Measurements from ENCODE around the gene TMEM258.

The TMEM258 gene

DNA sequence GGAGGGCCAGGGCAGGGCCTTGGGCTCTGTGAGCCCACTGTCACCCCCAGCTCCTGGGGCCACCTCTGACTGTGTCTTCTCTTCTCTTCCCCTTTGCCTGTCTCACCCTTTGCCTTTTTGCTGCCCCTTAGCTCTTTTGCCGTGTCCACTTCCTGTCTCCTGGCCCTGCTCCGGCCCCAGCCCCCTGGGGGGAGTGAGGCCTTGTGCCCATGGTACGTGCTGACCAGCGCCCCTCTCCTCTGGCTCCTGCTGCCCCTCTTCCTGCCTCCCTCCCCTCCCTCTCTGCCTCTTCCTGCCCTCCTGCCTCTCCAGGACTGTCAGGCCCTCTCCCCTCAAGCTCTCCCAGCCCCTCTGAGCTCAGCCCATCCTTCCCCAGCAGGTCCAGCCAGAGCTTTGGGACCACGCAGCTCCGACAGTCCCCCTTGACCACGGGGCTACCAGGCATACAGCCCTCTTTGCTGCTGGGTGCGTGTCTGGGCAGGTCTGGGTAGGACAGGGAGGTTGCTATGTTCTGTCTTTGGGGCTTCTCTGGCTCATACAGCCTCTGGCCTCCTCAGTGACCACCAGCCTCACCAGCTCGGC is 11.7 kb downstream of the TMEM258 start:
- Histone ChIP-seq H3K9me3 (no peaks in the 10 kb centered on the region), H3K27me3 (ENCODE audit: low read depth) (no peaks in the 10 kb centered on the region), H3K4me3 (no peak overlapping the region), H3K4me1 (no peaks in the 10 kb centered on the region), H3K36me3 (replicated peaks) (no peaks in the 10 kb centered on the region)
- no peak for DNase-seq (ENCODE audit: low spot score in 2 of 2)
- in situ Hi-C loops (cut with MboI; ENCODE audit: low sequenced_read_pairs), result no loop called here

DNA sequence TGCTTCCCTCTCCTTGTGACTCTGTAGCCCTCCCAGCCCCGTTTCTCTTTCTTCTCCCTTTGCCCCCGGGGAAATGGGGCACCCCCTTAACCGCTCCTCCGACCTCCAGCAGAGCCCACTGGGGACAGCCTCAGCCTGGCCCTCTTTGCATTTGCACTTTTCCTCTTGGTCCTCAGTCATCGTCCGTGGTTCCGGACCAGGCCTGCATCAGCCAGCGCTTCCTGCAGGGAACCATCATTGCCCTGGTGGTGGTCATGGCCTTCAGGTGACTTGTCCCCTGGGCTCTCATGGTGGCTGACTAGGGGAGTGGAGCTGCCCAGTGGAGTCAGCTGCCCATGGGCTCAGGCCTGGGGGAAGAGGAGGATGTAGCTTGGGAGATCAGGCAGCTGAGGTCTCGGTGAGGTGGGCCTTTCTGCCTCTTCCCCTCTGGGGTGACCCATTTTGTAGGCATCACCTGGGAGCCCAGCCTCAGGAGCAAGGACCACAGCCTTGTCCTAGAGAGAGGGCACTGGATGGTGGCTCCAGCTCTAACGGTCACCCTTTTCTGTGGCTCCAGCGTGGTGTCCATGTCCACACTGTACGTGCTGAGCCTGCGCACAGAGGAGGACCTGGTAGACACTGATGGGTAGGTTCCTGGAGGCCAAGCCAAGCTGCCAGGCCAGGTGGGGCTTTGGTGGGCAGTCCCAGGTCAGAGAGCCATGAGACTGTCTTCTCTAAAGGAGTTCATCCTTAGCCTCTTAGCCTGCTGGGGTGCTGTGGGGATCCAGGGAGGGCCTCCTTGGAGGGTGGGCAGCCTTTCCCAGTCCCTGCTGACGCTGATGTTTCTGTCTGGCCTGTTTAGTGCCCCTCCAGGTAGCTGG is 12.5 kb downstream of the TMEM258 start:
- in situ Hi-C loops (cut with MboI; ENCODE audit: low sequenced_read_pairs), result no loop called here
- DNase-seq (ENCODE audit: low spot score in 2 of 2), result no peak
- H3K9me3 ChIP-seq, result no peaks in the 10 kb centered on the region
- H3K4me1 ChIP-seq, result no peaks in the 10 kb centered on the region
- H3K36me3 ChIP-seq (replicated peaks), result no peaks in the 10 kb centered on the region
- no peak overlapping the region for H3K4me3 ChIP-seq
- no peaks in the 10 kb centered on the region for H3K27me3 ChIP-seq (ENCODE audit: low read depth)

DNA sequence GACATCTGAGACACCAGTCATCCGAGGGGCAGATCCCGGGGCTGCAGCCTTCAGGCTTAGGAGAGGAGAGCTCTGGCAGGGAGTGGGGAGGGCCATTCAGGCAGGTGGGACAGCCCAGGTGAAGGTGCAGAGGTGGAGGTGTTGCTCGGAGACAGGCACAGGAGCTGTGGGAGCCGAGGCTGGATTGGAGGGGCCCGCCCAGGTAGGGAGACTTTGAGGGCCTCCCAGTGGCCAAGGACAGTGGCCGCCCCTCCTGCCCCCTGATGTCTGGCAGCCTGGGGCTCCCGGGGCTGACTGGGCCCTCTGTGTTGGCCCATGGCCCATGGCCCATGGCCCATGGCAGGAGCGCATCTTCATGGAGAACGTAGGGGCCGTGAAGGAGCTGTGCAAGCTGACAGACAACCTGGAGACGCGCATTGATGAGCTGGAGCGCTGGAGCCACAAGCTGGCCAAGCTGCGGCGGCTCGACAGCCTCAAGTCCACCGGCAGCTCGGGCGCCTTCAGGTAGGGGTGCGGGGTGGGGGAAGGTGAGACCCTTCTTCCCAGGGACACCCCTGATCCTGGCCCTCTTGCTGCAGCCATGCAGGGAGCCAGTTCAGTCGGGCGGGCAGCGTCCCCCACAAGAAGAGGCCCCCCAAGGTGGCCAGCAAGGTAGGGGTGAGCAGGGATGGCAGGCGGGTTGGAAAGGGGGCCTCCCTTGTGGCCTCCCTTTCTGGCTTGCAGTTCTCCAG is 13.3 kb downstream of the TMEM258 start:
- H3K27me3 ChIP-seq (ENCODE audit: low read depth), result no peaks in the 10 kb centered on the region
- DNase-seq (ENCODE audit: low spot score in 2 of 2), result no peak
- no peak overlapping the region for H3K4me3 ChIP-seq
- in situ Hi-C loops (cut with MboI; ENCODE audit: low sequenced_read_pairs), result no loop called here
- H3K4me1 ChIP-seq, result no peaks in the 10 kb centered on the region
- H3K36me3 ChIP-seq (replicated peaks), result no peaks in the 10 kb centered on the region
- H3K9me3 ChIP-seq, result no peaks in the 10 kb centered on the region

DNA sequence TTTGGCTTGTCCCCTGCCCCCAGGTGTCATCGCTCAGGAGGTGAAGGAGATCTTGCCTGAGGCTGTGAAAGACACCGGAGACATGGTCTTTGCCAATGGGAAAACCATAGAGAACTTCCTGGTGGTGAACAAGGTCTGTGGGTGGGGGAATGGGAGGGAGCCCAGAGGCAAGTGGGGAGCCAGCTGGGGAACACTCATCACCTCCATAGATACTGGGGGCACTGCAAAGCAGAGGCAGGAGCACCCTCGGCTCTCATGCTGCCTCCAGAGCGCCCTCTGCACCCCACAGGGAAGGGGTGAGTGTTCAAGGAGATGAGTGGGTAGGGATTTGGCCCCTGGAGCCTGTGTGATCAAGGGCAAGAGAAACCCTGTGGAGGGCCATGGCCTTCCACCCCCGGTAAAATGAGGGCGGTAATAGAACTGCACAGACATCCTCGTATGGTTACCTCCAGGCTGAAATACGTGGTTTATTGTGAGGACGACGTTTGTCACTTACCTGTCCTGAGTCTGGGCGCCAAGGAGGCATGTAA is 14.0 kb downstream of the TMEM258 start:
- H3K36me3 ChIP-seq (replicated peaks), result no peaks in the 10 kb centered on the region
- in situ Hi-C loops (cut with MboI; ENCODE audit: low sequenced_read_pairs), result no loop called here
- DNase-seq (ENCODE audit: low spot score in 2 of 2), result no peak

DNA sequence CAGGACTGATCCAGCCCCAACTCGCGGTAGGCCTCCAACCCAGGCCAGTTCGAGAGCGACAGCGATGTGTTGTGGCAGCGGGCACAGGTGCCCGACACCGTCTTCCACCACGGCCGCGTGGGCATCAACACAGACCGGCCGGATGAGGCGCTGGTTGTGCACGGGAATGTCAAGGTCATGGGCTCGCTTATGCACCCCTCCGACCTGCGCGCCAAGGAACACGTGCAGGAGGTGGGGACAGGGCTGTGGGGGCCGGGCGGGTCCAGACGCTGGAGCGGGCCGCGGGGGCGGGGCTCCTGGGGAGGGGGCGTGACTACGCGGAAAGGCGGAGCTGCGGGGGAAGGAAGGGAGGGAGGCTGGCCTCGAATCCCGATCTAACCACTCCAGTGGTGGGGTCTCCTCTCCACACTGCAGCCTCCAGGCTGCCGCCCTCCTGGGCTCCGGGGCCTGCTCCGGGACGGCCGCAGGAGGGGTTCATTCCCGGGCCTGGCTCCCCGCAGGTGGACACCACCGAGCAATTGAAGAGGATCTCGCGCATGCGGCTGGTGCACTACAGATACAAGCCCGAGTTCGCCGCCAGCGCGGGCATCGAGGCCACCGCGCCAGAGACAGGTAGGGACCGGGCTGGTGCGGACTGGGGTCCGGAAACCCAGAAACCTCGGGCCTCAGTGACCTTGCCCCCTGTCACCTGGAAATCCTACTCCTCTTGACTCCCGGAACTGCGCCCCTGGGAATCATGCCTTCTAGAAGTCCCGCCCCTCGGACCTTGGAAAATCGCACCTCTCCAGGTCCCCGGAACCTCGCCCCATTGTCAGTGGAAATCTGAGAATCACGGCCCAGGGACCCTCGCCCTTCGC is 14.9 kb downstream of the TMEM258 start:
- no peaks in the 10 kb centered on the region for H3K4me1 ChIP-seq
- DNase-seq (ENCODE audit: low spot score in 2 of 2), result no peak
- in situ Hi-C loops (cut with MboI; ENCODE audit: low sequenced_read_pairs), result no loop called here
- no peaks in the 10 kb centered on the region for H3K36me3 ChIP-seq (replicated peaks)
- no peak overlapping the region for H3K4me3 ChIP-seq
- no peaks in the 10 kb centered on the region for H3K27me3 ChIP-seq (ENCODE audit: low read depth)
- no peaks in the 10 kb centered on the region for H3K9me3 ChIP-seq

More for the DNA sequence above, 14.0 kb downstream of the TMEM258 start:
- H3K4me3 ChIP-seq, result no peak overlapping the region
- no peaks in the 10 kb centered on the region for H3K9me3 ChIP-seq
- no peaks in the 10 kb centered on the region for H3K27me3 ChIP-seq (ENCODE audit: low read depth)
- no peaks in the 10 kb centered on the region for H3K4me1 ChIP-seq

DNA sequence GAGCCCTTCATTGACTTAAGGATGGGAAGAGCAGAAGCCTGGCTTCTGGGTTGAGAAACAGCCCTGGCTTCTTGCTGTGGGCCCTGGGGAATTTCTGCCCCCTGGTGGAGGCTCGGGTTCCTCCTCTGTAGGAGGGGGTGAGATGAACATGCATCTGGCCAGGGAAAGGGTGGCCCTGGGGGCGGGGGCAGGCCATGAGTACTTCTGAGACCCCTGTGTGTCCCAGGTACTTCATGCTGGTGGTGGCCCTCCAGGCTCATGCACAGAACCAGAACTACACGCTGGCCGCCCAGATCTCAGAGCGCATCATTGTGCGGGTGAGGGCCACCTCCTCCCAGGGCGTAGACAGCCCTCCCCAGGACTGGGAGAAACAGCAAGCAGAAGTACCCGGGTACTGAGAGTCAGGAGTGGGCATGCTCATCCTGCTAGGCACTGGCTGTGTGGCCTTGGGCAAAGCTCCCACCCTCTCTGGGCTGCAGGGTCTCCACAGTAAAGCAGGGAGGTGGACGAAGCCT is 15.8 kb downstream of the TMEM258 start:
- DNase-seq (ENCODE audit: low spot score in 2 of 2), result peak; percentile 20 to 82
- no peaks in the 10 kb centered on the region for H3K4me1 ChIP-seq

DNA sequence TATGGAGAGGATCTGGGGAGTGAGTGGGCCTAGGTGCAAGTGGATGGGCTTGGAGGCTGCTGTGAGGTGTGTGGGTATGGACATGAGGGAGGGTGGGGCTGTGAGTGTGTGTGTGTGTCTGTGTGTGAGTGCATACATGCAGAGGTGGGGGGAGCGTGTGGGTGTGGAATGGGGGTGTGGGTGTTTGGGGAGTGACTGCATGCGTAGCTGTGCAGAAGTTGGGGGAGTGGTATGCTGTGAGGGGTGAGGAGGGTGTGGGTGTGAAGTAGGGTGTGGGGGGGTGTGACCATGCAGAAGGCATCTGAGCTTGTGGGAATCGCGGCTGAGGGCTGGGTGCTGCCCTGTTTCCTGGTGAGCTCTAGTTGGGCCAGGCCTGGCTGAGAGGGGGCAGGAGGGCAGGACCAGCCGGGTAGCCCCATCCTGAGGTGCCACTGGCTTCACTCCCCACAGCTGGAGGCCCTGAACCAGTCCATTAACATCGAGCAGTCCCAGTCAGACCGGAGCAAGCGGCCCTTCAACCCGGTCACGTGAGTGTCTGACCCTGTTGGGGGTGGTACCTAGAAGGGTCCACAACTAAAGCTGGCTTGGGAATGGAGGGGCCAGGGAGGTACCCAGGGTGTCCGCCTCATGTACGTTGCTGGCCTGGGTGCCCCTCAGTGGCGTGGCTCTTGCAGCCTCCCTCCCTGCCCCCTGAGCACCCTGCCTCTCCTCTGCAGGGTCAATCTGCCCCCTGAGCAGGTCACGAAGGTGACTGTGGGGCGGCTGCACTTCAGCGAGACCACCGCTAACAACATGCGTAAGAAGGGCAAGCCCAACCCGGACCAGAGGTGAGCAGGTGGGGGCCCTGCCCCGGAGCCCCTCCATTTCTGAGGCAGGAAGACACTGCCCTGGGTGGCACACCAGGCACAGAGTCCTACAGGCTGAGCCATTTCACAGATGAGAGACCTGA is 16.5 kb downstream of the TMEM258 start:
- no peaks in the 10 kb centered on the region for H3K9me3 ChIP-seq
- no peak for DNase-seq (ENCODE audit: low spot score in 2 of 2)
- no peaks in the 10 kb centered on the region for H3K4me1 ChIP-seq
- in situ Hi-C loops (cut with MboI; ENCODE audit: low sequenced_read_pairs), result no loop called here
- no peaks in the 10 kb centered on the region for H3K27me3 ChIP-seq (ENCODE audit: low read depth)
- H3K36me3 ChIP-seq (replicated peaks), result no peaks in the 10 kb centered on the region
- H3K4me3 ChIP-seq, result no peak overlapping the region

More for the DNA sequence above, 15.8 kb downstream of the TMEM258 start:
- in situ Hi-C loops (cut with MboI; ENCODE audit: low sequenced_read_pairs), result no loop called here
- Histone ChIP-seq H3K4me3 (no peak overlapping the region), H3K9me3 (no peaks in the 10 kb centered on the region), H3K27me3 (ENCODE audit: low read depth) (no peaks in the 10 kb centered on the region), H3K36me3 (replicated peaks) (no peaks in the 10 kb centered on the region)

DNA sequence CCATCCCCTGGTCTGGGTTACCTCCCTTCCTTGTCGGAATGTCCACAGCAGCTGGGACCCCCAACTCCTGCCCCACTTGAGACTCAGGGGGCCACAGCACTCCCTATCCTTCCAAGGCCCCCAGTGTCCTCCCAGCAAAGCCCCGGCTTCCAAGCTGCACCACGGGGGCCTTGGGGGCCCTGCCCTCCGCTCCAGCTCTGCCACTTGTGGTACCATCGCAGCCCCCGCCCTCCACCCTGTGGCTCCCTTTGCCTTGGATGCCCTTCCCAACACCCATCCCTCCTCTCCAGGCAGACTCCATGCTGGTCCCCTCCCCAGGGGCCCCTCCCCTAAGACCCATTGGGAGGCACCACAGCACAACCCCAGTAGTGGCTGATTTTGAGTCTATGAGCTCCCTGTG is 17.3 kb downstream of the TMEM258 start:
- H3K4me1 ChIP-seq, result no peaks in the 10 kb centered on the region
- no peaks in the 10 kb centered on the region for H3K9me3 ChIP-seq
- H3K36me3 ChIP-seq (replicated peaks), result no peaks in the 10 kb centered on the region
- H3K27me3 ChIP-seq (ENCODE audit: low read depth), result no peaks in the 10 kb centered on the region
- H3K4me3 ChIP-seq, result no peak overlapping the region
- in situ Hi-C loops (cut with MboI; ENCODE audit: low sequenced_read_pairs), result no loop called here
- no peak for DNase-seq (ENCODE audit: low spot score in 2 of 2)

DNA sequence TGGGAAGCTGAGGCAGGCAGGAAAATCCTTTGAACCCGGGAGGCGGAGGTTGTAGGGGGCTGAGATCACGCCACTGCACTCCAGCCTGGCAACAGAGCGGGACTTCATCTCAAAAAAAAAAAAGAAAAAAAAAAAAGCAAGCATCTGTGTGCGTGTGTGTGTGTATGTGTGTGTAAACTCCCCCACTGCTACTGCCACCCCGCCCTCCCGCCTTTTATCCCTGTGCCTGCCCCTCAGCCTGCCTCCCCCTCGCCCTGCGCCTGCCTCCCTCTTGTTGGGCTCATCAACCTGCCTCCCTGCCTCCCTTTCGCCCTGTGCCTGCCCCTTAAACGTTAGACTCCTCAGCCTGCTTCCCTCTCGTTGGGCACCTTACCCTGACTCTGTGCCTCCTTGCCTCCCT is 18.0 kb downstream of the TMEM258 start:
- no peaks in the 10 kb centered on the region for H3K36me3 ChIP-seq (replicated peaks)
- no peaks in the 10 kb centered on the region for H3K4me1 ChIP-seq
- no peaks in the 10 kb centered on the region for H3K9me3 ChIP-seq
- no peak overlapping the region for H3K4me3 ChIP-seq
- in situ Hi-C loops (cut with MboI; ENCODE audit: low sequenced_read_pairs), result no loop called here
- no peaks in the 10 kb centered on the region for H3K27me3 ChIP-seq (ENCODE audit: low read depth)
- DNase-seq (ENCODE audit: low spot score in 2 of 2), result no peak

DNA sequence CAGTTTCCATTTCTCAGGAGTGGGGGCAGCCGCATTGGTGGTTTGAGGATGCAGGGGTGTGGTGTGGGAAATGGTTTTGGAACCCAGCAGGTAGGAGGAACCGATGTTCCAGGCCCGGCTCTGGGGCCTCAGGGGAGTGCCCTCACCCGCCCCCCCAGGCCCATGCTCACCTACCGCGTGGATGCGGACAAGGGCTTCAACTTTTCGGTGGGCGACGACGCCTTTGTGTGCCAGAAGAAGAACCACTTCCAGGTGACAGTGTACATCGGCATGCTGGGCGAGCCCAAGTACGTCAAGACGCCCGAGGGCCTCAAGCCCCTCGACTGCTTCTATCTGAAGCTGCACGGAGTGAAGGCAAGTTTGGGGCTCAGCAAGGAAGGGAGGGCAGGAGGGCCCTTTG is 18.6 kb downstream of the TMEM258 start:
- no peaks in the 10 kb centered on the region for H3K9me3 ChIP-seq
- H3K27me3 ChIP-seq (ENCODE audit: low read depth), result no peaks in the 10 kb centered on the region
- no peak for DNase-seq (ENCODE audit: low spot score in 2 of 2)
- H3K4me1 ChIP-seq, result no peaks in the 10 kb centered on the region
- no peak overlapping the region for H3K4me3 ChIP-seq
- in situ Hi-C loops (cut with MboI; ENCODE audit: low sequenced_read_pairs), result no loop called here
- H3K36me3 ChIP-seq (replicated peaks), result no peaks in the 10 kb centered on the region

DNA sequence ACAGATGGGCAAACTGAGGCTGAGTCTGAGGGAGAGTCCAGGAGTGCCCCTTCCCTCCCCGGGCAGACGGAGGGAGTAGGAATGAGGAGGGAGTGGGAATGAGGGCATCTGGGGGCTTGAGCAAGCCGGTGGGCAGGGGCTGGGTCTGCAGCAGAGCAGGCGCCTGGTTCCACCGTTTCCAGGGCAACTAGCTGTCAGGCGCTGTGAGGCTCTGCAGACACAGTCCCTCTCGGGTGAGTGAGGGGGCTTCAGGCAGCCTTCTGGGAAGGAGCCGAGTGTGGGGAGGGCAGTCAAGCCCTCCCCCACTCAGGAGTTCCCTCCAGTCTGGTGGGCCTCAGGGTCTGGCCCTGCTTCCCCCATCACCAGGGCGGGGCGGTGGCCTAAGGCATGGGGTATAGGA is 19.0 kb downstream of the TMEM258 start:
- no peak overlapping the region for H3K4me3 ChIP-seq
- in situ Hi-C loops (cut with MboI; ENCODE audit: low sequenced_read_pairs), result no loop called here
- no peak for DNase-seq (ENCODE audit: low spot score in 2 of 2)
- no peaks in the 10 kb centered on the region for H3K36me3 ChIP-seq (replicated peaks)
- H3K27me3 ChIP-seq (ENCODE audit: low read depth), result no peaks in the 10 kb centered on the region
- no peaks in the 10 kb centered on the region for H3K9me3 ChIP-seq
- H3K4me1 ChIP-seq, result no peaks in the 10 kb centered on the region

DNA sequence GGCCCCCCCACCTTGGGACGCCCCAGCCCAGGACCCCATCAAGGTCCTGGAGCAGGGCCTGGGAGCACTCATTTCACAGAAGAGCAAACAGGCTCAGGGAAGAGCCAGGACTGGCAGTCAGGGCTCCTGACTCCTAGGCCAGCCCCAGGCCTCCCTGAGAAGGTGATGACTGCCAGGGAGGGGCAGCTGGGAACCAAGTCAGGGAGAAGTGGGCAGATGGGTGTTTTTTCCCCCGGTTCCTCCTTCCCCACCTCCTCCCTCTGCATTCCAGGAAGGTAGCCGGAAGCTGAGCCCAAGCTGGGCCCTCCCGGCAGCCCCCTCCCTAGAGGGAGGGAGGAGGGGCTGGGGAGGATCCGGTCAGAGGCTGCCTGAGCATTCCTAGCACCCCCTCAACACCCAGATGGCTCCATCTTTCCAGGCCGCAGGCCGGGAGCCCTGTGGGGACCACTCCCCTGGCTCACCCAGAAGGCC is 20.4 kb downstream of the TMEM258 start:
- Histone ChIP-seq H3K9me3 (no peaks in the 10 kb centered on the region), H3K36me3 (replicated peaks) (no peaks in the 10 kb centered on the region), H3K4me1 (no peaks in the 10 kb centered on the region), H3K4me3 (no peak overlapping the region), H3K27me3 (ENCODE audit: low read depth) (no peaks in the 10 kb centered on the region)
- in situ Hi-C loops (cut with MboI; ENCODE audit: low sequenced_read_pairs), result no loop called here
- DNase-seq (ENCODE audit: low spot score in 2 of 2), result no peak

Data from HAP-1 (cell line).